Stimulated activated CD8-positive, alpha-beta memory T cell treated with anti-CD3 and anti-CD28 coated beads, Interleukin-15, amount 100 ng/mL, for 48 hours (primary cell): ENCODE results near the gene TGIF2.

ENCODE experiments used
- DNase-seq, 2 donors: peaks; one replicate each; pipeline ENCODE4 v3.0.0-alpha.2; 2020; ENCODE audit warnings: low read depth in 2 of 2

Gene TGIF2

DNA sequence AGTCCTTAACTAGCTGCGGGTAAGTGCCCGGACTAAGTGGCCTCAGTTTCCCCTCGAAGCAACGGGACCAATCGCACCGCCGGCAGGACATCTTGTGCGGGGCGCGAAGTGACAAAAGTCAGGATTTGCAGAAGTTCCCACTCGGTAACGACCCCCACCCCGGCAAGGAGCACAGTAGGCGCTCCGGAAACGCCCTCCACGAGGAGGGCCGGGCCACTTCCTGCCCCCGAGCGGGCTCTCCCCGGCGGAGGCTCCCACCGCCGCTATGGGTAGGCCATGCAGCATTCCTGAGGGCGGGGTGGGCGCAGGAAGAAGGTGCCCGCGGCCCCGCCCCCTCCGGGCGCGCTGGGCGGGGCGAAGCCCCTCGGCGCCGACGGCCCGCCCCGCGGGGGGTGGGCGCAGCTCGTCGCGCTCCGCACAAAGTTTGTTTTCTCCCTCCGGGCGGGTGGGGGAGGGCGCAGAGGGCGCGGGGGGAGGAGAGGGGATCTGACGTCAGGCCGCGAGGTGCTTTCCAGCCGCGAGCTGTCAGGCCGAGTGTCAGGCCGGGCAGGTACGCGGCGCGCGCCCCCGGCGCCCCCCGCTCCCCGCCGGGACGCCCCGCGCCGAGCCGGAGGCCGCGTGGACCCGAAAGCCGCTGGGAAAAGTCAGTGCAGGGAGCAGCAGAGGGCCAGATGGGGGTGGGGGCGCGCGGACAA is at the start of gene TGIF2:
Gene TGIF2 (plus strand): TSS at position 495 of the 695 bp plus-strand sequence. CDS start 5,178 bp downstream, outside the sequence.
- DNase-seq: peak; percentile 88 to 90

GRCh38 chr20:36525620-36526365 is 47.6 kb upstream of the TGIF2 start:
- no peak for DNase-seq

DNA sequence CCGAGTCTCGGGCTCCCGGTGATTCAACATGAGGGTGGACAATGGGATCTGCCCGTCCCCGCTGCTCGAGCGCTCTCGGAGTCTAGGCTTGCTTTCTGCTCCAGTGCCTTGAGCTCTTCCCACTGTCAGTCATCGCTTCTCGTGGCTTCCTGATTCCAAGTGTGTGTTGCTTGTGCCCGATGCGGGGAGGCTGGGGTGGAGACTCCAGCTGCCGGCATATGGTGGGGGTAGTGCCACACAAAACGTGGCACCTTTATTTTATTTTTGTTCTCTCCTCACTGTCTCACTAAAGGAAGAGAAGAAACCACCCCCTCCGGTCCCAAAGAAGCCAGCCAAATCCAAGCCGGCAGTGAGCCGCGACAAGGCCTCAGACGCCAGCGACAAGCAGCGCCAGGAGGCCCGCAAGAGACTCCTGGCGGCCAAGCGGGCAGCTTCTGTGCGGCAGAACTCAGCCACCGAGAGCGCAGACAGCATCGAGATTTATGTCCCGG is 46.8 kb upstream of the TGIF2 start:
- no peak for DNase-seq

GRCh38 chr20:36527331-36528125 is 45.9 kb upstream of the TGIF2 start:
- DNase-seq: no peak

- DNase-seq: no peak
These were observed 45.1 kb upstream of the TGIF2 start for GRCh38 chr20:36528176-36528874.

GRCh38 chr20:36528875-36529417 is 44.5 kb upstream of the TGIF2 start:
- DNase-seq: no peak

GRCh38 chr20:36532388-36532787 is 41.0 kb upstream of the TGIF2 start:
- DNase-seq: no peak

DNA sequence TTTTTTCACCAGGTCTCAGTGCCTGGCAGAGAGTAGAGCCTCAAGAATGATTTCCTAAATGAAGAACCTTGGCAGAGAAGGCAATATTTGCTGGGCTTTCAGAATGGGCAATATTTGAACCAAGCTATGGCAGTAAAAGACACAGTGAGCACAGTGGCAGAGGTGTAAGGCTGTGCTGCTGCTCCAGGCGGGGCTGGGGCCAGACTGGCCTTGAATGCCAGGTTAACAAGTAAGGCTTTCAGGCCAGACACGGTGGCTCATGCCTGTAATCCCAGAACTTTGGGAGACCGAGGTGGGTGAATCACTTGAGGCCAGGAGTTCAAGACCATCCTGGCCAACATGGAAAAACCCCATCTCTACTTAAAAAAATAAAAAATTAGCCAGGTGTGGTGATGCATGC is 40.6 kb upstream of the TGIF2 start:
- no peak for DNase-seq

GRCh38 chr20:36538026-36538722 is 35.2 kb upstream of the TGIF2 start:
- no peak for DNase-seq

GRCh38 chr20:36540551-36541211 is 32.7 kb upstream of the TGIF2 start:
- no peak for DNase-seq

- no peak for DNase-seq
These were observed 32.1 kb upstream of the TGIF2 start, which contains the start of gene MYL9 for GRCh38 chr20:36541227-36541767. MYL9 (plus strand) TSS chr20:36541519; CDS start chr20:36544885, 3,366 bp downstream.

GRCh38 chr20:36541768-36542488 is 31.5 kb upstream of the TGIF2 start:
- DNase-seq: no peak

- no peak for DNase-seq
These were observed 30.7 kb upstream of the TGIF2 start for GRCh38 chr20:36542516-36543183.

DNA sequence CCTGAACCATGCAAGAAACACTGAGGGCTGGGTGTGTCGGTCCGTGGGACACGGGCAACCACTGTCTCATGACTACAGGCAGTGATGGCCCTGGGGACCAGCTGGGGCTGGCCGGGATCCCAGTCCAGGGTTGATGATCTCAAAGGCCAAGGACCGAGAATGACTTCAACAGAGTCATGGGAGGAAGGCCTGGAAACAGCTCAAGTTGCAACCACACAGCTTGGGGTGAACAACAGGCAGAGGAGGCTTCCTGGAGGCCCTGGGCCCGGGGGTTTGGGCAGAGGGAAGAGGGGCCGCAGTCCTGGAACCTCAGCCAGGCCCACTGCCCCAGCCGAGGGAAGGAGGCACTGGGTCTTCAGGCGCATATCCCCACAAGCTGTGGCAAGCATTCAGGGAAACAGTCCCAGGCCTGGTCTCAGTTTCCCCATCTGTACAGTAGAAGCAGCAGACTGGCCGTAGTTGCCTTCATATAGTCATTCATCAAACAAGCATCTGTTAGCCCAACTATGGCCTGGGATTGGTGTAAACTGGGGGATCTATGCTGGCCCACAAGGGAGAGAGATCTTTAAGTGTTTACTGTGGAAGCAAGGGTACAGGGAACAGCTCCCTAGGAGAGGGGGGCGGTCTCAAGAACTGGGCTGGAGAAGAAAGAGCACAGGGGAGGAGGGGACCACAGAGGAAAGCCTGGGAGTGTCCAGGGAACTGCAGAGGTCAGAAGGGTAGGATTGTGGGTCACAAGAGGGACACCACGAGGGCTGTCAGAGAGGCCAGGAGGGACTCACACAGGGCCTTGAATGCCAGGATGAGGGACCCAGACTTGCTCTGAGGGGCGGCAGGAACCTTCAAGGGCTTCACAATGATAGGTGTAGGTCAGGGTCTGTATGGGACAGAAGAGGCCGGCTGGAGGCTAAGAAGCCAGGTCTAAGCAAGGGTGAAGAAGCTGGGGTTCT is 29.9 kb upstream of the TGIF2 start:
- no peak for DNase-seq

DNA sequence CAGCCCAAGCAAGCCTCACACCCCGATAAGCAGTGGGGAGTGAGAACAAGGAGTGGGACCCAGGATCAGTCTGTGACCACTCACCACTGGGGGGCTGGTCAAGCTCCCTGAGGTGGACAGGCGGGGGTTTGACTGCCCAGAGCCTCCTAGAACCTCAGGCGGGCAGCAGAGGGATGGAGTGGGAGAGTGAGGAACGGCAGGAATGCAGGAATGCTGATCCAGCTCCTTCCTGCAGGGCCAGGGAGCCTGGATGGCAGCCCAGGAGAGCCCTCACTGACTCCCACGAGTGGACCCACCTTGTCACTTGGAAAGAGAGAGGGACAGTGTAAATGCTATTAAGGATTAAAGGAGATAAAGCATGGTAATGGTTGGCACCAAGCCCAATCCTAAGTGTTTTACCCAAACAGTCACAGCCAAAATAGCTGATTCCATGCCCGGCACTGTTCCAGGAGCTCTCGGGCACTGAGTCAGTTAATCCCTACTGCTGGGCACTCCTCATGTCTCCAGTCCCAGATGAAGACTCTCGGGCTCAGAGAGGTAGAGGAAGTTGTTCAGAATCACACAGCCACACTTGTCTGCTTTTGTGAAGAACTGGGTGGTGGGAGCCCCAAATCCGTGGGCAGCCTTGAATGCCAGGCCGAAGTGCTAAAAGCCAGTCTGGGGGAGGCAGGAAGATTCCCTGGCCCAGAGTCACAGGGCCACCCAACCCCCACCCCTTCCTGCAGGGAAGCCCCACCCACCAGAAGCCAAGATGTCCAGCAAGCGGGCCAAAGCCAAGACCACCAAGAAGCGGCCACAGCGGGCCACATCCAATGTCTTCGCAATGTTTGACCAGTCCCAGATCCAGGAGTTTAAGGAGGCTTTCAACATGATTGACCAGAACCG is 29.0 kb upstream of the TGIF2 start:
- DNase-seq: no peak

DNA sequence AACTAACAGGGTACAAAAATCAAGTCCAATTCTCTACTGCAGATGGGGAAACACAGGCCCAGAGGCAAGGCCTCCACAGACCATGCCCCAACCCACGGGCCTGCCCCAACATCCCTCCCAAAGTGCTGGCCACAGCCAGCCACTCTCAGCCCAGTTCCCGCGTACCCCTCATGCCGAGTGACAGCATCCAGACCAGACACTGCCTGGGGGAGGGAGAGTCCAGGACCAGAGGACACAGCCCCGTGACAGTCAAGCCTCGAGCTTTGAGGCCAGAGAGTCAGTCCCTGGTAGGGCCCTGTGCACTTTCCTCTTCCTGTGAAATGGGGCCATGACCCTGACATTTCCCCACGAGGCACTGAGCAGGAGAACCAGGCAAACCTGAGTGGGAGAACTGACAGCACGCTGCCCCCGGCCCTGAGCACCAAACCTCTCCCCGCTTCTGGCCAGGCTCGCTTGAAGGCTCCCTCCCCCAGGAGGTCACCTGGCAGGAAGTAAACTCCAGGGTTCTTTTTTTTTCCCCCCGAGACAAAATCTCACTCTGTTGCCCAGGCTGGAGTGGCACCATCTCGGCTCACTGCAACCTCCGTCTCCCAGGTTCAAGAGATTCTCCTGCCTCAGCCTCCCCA is 27.2 kb upstream of the TGIF2 start:
- no peak for DNase-seq
